GM10266 (cell line): ENCODE results near the gene MYOF.

Experiments
- DNase-seq: peaks from one replicate; pipeline ENCODE4 v3.0.0; 2012; ENCODE audit errors: extremely low spot score
- TF ChIP-seq, protein P1 (sequence below): IDR thresholded peaks from 2 replicates; pipeline ENCODE4 v1.5.1; 2012; ENCODE audit warnings: mild to moderate bottlenecking, low read depth; ENCODE audit not compliant: control insufficient read depth, insufficient read depth; ENCODE audit errors: missing control alignments

MYOF gene

DNA sequence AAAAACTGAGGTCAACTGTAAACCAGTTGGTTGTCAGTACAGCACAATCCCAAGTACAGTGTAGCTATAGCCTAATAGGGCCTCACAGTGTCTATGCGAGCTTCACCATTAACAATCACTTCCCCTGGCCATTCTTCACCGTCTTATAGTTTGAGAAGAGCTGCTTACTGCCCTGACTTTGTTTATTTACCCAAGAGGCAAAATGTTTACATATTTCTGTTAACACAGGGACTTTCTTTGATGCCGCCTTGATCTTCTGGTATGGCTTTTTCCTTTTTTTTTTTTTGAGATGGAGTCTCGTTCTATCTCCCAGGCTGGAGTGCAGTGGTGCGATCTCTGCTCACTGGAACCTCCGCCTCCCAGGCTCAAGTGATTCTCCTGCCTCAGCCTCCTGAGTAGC, 3.3 kb downstream of the MYOF start:
- TF ChIP-seq, protein P1, sequence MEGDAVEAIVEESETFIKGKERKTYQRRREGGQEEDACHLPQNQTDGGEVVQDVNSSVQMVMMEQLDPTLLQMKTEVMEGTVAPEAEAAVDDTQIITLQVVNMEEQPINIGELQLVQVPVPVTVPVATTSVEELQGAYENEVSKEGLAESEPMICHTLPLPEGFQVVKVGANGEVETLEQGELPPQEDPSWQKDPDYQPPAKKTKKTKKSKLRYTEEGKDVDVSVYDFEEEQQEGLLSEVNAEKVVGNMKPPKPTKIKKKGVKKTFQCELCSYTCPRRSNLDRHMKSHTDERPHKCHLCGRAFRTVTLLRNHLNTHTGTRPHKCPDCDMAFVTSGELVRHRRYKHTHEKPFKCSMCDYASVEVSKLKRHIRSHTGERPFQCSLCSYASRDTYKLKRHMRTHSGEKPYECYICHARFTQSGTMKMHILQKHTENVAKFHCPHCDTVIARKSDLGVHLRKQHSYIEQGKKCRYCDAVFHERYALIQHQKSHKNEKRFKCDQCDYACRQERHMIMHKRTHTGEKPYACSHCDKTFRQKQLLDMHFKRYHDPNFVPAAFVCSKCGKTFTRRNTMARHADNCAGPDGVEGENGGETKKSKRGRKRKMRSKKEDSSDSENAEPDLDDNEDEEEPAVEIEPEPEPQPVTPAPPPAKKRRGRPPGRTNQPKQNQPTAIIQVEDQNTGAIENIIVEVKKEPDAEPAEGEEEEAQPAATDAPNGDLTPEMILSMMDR: no peak

DNA sequence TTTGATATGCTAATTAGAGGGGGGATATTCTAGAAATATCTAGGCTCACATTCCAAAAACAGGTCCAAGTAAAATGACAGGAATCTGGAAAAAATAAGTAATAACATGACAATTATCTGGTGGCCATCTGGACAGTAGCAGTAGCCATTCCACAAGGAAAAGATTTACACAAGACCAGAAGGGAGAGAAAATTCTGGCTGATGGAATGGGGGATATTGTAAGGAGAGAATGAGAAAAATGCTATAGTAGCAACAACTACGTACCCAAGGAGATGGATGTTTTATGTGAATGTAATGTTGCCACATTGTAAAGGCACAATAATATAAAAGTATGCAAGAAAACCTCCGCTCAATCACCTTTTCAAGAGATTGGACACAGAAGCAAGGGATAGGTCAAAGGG, 5.4 kb downstream of the MYOF start:
- DNase-seq: no peak
- TF ChIP-seq, protein P1: no peak

More for the DNA sequence above, 3.3 kb downstream of the MYOF start:
- DNase-seq: no peak

DNA sequence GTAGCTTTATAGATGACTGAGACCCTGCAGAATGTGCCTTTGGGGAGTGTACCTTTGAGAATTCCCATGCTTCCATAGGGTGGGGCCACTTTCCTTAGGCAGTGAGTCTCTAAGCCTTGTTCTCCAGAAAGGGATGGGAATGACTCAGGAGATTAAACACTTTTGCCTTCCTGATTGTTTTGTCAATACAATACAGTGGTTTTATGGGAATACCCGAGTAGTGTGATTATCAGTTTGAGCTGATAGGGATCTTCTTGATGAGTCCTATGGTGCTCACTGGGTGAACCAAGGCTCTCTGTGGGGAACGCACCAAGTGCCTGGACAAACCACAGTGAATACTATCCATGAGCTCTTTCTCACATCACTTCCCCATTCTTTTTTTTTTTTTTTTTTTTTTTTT, 6.3 kb downstream of the MYOF start:
- no peak for DNase-seq

DNA sequence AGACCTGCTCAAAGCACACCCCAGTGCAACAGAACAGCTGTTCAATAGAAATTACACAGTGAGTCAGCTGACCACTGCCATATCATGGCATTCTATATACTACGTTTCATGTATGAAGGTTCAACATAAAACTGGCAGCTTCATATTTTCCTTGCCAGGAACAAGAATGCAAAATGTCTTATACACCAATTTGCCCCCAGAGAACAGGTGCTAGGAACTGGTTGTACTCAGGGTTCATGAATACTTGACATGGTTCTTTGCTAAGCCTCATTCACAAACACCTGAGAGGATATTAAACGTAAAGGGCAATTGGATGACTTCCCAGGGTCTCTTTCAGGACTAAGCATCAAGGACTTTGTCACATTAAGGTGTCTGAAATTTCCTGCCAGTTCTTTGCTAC, 6.9 kb downstream of the MYOF start:
- TF ChIP-seq, protein P1: no peak

More for the DNA sequence above, 6.3 kb downstream of the MYOF start:
- TF ChIP-seq, protein P1: no peak

DNA sequence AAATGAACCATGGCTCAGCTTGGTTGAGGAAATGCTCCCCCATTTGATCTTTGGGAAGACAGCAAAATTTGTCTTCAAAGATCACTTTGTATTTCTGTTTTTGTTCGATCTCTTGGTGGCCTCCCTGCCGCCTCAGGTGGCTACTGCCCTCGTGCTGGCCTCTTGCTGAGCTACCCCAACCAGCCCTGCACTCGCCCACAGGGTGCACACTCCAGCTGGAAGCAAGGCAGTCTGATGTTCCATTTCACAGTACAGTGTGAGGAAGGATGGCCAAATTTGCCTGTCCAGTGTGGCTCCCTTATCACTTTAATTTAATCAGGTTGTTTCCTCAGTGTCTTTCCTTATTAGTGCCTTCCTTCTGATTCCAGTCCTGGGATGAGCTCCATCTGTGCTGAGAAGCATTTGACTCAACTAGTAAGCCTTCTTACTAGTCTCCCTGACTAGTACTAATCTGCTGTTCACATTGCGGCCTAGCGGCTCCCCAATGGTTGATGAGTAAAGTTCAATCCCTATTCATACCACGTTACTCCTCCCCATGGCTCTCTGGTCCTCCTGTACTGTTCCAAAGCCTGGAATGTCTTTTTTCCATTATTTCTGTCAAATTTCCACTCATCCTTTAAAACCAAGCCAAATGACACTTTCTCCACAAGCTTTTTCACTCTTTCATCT, 8.2 kb downstream of the MYOF start:
- TF ChIP-seq, protein P1: no peak
- DNase-seq: no peak

More for the DNA sequence above, 6.9 kb downstream of the MYOF start:
- no peak for DNase-seq

DNA sequence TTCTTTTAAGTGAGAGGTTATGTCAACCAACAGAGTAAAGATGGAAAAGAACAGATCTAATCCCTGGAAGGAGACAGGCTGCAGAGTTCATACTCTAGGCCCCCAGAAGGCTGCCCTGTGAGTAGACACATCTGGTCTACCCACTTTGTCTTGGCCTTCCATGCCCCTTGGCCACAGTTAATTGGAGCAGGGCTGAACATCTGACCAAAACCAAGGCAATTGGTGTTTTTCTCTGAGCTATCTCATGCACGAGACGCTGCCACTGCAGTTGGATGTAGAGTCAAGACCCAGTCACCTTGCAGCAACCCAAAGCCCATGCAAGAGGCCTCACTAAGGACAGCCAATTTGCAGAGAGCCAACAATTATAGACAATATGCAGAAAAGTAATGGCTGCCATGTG, 9.0 kb downstream of the MYOF start:
- DNase-seq: no peak
- TF ChIP-seq, protein P1: no peak

DNA sequence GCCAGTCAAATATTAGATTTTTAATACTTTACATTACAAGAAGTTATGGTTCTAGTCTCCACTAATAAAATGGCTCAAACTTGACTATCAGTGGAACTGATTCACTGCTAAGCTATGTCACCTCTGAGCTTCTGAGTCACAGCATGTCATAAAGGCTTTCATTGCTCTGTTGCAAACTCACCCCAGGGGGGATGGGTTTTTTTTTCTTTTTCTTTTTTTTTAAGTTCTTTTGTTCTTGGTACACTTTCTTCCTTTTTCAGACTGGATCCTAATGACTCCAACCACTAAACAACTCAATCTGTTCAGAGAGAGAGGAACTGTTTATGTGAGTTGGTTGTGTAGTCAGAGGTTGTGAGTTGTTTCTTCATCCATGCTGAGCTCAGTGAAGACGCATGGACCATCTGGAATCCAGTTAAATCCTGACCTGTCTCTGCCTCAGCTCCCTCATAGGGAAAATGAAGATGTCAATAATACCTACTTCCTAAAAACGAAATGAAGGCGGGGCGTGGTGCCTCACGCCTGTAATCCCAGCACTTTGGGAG, 11.0 kb downstream of the MYOF start:
- DNase-seq: no peak
- TF ChIP-seq, protein P1: no peak
